ENCODE results near the gene TERB1. TPM values are rescaled to one million over a fixed set of nuclear protein-coding genes. Genes with fewer than 3 reads are reported as not detected.
"Not testable (repeated sequence)": the region's sequence is repeated elsewhere in the genome, so short reads cannot be mapped to it uniquely, and the experiment has no call there.

Gene TERB1
- total and polyA plus RNA-seq, 10 donors: 0.04 to 0.41 TPM; not detected in 8

DNA sequence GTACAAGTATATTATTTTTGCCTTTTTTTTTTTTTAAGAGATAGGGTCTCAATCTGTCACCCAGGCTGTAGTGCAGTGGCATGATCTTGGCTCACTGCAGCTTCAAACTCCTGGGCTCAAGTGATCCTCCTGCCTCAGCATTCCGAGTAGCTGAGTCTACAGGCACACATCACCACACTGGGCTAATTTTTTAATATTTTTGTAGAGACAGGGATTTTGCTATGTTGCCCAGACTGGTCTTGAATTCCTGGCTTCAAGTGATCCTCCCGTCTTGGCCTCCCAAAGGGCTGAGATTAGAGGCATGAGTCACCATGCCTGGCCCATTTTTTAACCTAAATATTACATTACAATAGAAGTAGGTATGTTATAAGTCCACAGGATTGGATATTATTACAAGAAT, 3.2 kb downstream of the TERB1 start:
- no peak overlapping the region for H3K4me3 ChIP-seq
- WGBS, 5 donors: 89 to 100% (median 92%) methylated on average over 2 of the region's 2 CpGs
- H3K27ac ChIP-seq: no peak overlapping the region
- H3K27me3 ChIP-seq (replicated peaks in 1 of 7): no peaks in the 10 kb centered on the region
- intact Hi-C loops (cut with DNase I; ENCODE audit: low total_unique reads): no loop called here
- TF ChIP-seq, protein P1, sequence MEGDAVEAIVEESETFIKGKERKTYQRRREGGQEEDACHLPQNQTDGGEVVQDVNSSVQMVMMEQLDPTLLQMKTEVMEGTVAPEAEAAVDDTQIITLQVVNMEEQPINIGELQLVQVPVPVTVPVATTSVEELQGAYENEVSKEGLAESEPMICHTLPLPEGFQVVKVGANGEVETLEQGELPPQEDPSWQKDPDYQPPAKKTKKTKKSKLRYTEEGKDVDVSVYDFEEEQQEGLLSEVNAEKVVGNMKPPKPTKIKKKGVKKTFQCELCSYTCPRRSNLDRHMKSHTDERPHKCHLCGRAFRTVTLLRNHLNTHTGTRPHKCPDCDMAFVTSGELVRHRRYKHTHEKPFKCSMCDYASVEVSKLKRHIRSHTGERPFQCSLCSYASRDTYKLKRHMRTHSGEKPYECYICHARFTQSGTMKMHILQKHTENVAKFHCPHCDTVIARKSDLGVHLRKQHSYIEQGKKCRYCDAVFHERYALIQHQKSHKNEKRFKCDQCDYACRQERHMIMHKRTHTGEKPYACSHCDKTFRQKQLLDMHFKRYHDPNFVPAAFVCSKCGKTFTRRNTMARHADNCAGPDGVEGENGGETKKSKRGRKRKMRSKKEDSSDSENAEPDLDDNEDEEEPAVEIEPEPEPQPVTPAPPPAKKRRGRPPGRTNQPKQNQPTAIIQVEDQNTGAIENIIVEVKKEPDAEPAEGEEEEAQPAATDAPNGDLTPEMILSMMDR (IDR thresholded peaks at IDR 0.05 in 8 of 11, conservative IDR thresholded peaks at IDR 0.05 in 3 of 11): no peak
- TF ChIP-seq POLR2A (IDR thresholded peaks at IDR 0.05): no peak
- TF ChIP-seq POLR2AphosphoS5 (IDR thresholded peaks at IDR 0.05): no peak
- no peak for DNase-seq
- no peaks in the 10 kb centered on the region for H3K4me1 ChIP-seq
- peaks cover 0 to 25% (median 19%) of the 10 kb centered on the region in 6 donors for H3K36me3 ChIP-seq
- no peaks in the 10 kb centered on the region for H3K9me3 ChIP-seq

DNA sequence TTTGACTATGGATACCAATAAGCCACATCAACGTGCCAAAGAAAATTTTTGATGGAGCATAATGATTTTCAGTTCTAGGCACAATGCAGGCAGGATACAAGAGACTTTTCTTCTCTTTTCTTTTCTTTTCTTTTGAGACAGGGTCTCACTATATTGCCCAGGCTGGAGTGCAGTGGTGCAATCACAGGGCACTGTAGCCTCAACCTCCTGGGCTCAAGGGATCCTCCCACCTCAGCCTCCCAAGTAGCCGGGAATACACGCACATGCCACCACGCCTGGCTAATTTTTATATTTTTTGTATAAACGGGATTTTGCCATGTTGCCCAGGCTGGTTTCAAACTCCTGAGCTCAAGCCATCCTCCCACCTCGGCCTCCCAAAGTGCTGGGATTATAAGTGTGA, 7.4 kb downstream of the TERB1 start:
- H3K4me3 ChIP-seq; DNase-seq; H3K36me3 ChIP-seq; H3K27ac ChIP-seq; intact Hi-C loops (cut with DNase I; ENCODE audit: low total_unique reads); H3K27me3 ChIP-seq (replicated peaks in 1 of 7); H3K4me1 ChIP-seq; H3K9me3 ChIP-seq: not testable (repeated sequence)
- 87 to 95% (median 93%) methylated on average over 6 of the region's 6 CpGs for WGBS, 5 donors

DNA sequence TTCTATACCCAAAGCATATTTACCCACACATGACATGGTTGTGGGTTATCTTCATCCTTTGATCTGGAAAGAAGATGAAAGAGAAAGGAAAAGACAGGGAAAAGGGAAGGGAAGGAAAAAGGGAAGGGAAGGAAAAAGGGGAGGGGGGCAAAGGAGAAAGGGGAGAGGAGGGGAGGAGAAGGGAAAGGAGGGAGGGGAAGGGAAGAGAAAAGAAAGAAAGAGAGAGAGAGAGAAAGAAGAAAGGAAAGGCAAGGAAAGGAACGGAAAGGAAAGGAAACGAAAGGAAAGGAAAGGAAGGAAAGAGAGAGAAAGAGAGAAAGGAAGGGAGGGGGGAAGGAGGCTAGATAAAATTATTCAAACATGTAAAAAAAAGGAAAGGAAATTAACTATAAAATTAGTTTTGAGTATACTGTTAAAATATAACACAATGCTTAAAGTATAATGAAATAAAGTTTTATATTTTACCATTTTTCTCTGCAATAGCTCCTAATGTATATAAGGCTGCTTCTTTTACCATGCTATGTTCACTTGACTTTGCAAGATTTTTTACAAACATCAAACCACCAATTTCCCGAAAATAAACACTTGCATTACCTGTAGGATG, 11.2 kb downstream of the TERB1 start:
- Histone ChIP-seq H3K4me3 (no peak overlapping the region), H3K27ac (no peak overlapping the region), H3K27me3 (replicated peaks in 1 of 7) (no peaks in the 10 kb centered on the region), H3K36me3 (no peaks in the 10 kb centered on the region), H3K4me1 (no peaks in the 10 kb centered on the region), H3K9me3 (no peaks in the 10 kb centered on the region)
- WGBS, 5 donors: 57 to 68% (median 67%) methylated on average over 3 of the region's 3 CpGs
- TF ChIP-seq POLR2A (IDR thresholded peaks at IDR 0.05) (no peak), POLR2AphosphoS5 (IDR thresholded peaks at IDR 0.05) (no peak)
- TF ChIP-seq, protein P1 (IDR thresholded peaks at IDR 0.05 in 8 of 11, conservative IDR thresholded peaks at IDR 0.05 in 3 of 11): no peak
- no peak for DNase-seq
- intact Hi-C loops (cut with DNase I; ENCODE audit: low total_unique reads): no loop called here

DNA sequence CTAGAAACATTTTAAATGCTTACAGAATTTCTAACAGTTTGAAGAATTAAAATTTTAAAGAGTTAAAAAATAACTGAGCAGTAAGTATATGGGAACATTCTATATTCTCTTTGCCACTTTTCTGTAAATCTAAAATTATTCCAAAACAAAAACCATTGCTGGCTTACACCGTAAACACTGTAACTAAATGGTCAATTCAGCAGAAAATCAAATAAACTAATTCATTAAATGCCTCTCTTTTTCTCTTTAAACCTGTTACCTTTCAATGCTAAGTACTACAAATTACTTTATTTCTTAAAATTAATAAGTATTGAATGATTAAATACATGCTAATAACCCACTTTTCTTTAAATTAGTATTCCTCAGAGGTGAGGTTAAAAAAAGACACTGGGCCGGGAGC, 14.0 kb downstream of the TERB1 start:
- TF ChIP-seq POLR2AphosphoS5 (IDR thresholded peaks at IDR 0.05): no peak
- TF ChIP-seq, protein P1 (IDR thresholded peaks at IDR 0.05 in 8 of 11, conservative IDR thresholded peaks at IDR 0.05 in 3 of 11): no peak
- no peak for TF ChIP-seq POLR2A (IDR thresholded peaks at IDR 0.05)
- H3K4me1 ChIP-seq: no peaks in the 10 kb centered on the region
- no peaks in the 10 kb centered on the region for H3K9me3 ChIP-seq
- no peak overlapping the region for H3K4me3 ChIP-seq
- no peak for DNase-seq
- intact Hi-C loops (cut with DNase I; ENCODE audit: low total_unique reads): no loop called here
- H3K36me3 ChIP-seq: no peaks in the 10 kb centered on the region
- 78 to 98% (median 95%) methylated on average over 2 of the region's 2 CpGs for WGBS, 5 donors
- H3K27ac ChIP-seq: no peak overlapping the region
- no peaks in the 10 kb centered on the region for H3K27me3 ChIP-seq (replicated peaks in 1 of 7)

DNA sequence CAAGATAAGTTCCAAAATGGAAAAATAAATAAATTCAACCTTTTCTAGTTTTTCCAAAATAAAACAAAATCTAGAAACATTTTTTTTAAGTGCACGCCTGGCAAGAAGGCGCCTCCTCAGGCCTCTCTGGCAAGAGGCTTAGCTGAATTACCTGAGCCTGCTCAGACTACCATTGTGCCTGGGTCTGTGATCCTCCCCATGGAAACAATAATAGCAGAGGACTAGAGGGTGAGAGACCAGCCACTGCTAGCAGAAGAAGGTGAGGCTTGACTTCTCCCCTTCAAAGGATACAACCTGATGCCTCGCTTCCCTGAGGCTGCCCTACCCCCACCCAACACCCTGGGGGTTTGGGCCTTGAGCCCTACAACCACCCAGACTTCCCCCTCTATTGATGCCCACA, 14.8 kb downstream of the TERB1 start:
- WGBS, 5 donors: 85 to 93% (median 89%) methylated on average over 3 of the region's 3 CpGs
- no peak for DNase-seq
- Histone ChIP-seq H3K4me1 (no peaks in the 10 kb centered on the region), H3K27me3 (replicated peaks in 1 of 7) (no peaks in the 10 kb centered on the region), H3K27ac (no peak overlapping the region), H3K9me3 (no peaks in the 10 kb centered on the region), H3K4me3 (no peak overlapping the region), H3K36me3 (no peaks in the 10 kb centered on the region)
- TF ChIP-seq POLR2AphosphoS5 (IDR thresholded peaks at IDR 0.05) (no peak), POLR2A (IDR thresholded peaks at IDR 0.05) (no peak)
- TF ChIP-seq, protein P1 (IDR thresholded peaks at IDR 0.05 in 8 of 11, conservative IDR thresholded peaks at IDR 0.05 in 3 of 11): no peak
- intact Hi-C loops (cut with DNase I; ENCODE audit: low total_unique reads): no loop called here
